ENCODE results near the gene TMA7.
"Not testable (repeated sequence)": the region's sequence is repeated elsewhere in the genome, so short reads cannot be mapped to it uniquely, and the experiment has no call there.

The TMA7 gene

GRCh38 chr3:48439820-48440589, at the start of gene TMA7, which contains the start of gene CCDC51:
Gene TMA7 (plus strand): TSS chr3:48440257. CDS start chr3:48440297, 40 bp downstream.
Gene CCDC51 (minus strand): TSS chr3:48440119. CDS start chr3:48435128, 4,991 bp downstream.
- peak; percentile 97 for DNase-seq (ENCODE audit: low spot score)

DNA sequence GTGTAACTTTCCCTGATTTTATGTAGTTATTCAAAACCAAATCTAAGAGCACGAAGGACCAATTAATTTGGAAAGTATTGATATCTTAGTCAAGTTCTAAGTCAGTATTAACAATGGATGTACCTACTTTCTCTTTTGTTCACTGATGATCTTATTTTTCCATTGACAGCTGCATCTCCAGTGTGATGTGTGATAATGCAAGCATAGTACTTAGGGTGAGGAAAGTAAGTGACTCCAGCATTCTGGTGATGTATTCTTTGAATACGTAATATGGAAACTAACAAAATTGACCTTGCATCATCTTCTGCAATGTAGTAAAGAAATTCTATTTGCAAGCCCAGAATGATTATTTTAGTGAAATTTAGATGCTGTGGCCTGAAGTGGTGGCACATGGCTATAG, 45.7 kb upstream of the TMA7 start:
- DNase-seq (ENCODE audit: low spot score): no peak

DNA sequence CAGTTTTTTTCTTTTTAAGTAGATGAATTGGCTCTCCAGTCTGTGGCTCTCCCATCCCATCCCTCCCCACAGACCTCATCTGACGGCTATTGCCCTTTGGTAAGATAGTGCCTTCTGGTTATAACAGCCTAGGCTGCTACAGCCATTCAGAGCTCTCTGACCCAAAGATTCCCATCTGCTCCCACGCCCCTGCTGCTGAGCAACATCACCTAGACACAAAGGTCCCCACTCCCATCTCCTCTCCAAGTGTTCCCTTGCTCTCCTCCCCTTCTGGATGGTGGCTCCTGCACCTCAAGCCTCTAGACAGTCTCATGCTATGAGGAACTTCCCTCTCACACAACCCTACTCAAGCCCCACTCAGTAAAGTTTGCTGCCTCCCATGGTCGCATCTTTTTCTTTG, 44.3 kb upstream of the TMA7 start:
- DNase-seq (ENCODE audit: low spot score): no peak

DNA sequence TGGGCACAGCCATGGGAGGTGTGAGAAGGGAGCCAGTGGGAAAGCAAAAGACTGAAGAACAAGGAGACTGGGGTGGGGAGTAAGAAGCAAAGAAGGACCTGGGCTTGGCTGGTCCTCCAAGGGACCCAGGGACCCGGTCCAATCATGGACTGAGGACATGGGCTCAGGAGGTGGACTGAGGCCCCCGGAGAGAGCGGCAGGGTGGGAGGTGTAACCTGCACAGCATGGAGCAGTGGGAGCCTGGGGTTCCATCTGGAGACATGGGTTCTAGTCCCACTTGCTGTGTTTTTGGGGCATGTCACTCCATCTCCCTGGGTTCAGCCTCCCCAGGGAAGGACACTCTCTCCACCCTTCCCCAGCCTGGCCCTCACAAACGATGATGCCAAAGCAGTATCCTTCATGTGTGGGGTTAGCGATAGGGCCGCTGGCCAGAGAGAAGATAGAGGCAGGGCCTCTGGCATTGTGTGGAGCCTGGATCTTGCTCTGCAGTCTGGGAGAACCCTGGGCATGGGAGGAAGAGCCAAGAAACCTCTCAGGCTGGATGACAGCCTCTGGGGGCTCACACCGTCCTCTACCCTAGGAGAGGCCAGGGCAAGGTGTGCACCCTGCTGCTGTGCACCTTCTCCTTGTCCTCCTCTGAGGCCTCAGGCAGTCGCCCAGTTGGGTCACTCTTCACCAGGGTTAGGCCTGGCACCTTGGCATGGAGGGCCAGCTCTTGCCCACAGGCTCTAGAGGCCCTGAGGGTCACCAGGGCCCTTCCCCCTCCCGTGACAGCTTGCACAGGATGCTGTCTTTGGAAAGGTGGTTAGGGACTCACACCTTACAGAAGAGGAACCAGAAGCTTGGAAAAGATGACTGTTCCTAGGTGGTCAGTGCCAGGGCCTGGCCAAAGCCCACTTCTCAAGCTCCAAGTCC, 42.0 kb upstream of the TMA7 start:
- DNase-seq (ENCODE audit: low spot score): no peak

- DNase-seq (ENCODE audit: low spot score): no peak
Observed at GRCh38 chr3:48398701-48399386, 41.2 kb upstream of the TMA7 start.

DNA sequence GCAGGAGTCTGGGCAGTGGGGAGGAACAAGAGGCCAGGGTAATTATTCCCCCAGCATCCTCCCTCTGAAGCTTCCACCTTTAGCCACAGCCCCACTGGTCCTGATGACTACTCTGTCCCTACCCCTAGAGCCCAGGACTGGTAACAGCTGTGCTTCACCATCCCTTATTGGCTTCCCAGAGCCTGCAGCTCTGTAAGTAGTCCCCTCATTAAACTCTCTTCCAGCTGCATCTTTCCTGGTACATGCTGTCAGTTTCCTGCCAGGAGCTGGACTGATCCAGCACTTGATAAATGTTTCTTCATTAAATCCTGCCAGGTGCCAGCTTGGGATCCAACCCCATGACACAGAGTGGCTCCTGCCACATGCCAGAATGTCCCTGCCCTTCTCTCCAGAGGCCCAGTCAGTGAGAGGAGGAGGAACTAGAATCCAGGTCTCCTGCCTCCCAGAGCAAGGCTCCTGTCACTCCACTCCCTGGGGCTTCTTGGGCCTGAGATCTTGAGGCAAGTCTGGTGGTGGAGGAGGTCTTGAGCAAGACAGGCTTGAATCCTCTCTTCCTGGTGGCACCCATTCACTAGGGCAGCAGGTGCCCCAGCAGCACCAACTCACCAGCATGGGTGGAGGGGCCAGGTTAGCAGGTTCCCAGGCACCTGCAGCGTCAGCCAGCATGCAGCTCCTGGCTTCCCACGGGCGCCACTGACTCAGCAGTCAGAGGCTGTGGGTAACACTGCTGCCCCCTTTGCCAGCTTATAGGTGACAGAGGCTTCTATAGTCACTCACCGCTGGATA, 40.5 kb upstream of the TMA7 start:
- DNase-seq (ENCODE audit: low spot score): no peak

DNA sequence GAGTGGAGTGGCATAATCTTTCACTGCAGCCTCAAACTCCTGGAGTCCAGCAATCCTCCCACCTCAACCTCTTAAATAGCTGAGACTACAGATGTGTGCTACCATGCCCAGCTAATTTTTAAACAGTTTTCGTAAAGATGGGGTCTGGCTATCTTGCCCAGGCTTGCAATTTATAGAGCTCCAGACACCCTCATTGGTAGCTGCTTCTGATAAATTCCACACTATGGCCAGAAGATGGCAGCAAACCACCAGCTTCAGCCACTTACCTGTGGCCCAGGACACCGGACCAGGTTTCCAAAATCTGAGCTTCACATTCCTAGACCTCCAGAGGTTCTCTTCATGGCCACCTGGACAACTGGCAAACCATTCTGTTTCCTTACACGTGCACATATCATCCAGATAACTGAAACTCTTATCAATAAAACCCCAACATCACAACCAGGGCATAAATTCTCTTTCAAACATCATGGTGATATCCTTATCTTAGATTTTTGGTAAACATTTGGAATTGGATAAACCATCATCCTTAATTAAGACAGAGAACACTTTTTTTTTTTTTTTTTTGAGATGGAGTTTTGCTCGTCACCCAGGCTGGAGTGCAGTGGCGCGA, 39.1 kb upstream of the TMA7 start:
- DNase-seq (ENCODE audit: low spot score): peak; percentile 77

DNA sequence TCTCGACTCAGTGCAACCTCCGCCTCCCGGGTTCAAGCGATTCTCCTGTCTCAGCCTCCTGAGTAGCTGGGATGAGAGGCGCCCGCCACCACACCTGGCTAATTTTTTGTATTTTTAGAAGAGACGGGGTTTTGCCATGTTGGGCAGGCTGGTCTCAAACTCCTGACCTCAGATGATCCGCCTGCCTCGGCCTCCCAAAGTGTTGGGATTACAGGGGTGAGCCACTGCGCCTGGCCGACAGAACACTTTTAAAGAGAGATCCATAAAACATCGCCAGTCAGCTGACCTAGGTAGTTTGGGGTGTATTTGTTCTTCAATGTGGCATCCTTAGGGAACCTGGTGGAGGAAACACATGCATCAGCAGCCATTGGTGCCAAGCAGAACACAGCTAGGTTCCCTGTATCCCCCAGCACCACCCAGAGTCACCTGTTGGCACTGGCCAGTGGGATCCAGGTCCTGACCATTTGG, 38.6 kb upstream of the TMA7 start:
- not testable (repeated sequence) for DNase-seq (ENCODE audit: low spot score)

GRCh38 chr3:48402281-48402732, 37.8 kb upstream of the TMA7 start:
- no peak for DNase-seq (ENCODE audit: low spot score)

DNA sequence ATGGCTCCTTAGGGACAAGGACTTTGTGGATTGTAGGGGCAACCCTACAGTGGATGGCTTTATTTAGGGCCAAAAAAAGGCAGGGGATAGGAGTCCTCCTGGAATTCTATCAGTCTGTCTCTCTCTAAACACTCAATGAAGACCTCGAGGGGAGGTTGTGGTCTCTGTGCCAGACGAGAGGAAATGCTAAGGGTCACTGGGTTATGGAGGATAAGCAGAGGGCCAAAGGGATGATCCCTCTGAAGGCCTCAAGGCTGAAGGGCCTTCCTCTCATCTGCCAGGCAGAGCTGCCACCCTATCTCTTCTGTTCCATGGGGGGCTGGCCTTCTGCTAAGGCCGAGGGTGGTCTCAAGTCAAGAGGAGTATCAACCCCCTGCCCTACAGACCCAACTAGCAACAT, 37.1 kb upstream of the TMA7 start:
- no peak for DNase-seq (ENCODE audit: low spot score)

- no peak for DNase-seq (ENCODE audit: low spot score)
Observed at GRCh38 chr3:48403533-48404439, 36.3 kb upstream of the TMA7 start.

GRCh38 chr3:48404440-48405342, 35.4 kb upstream of the TMA7 start:
- no peak for DNase-seq (ENCODE audit: low spot score)

- DNase-seq (ENCODE audit: low spot score): no peak
Observed at GRCh38 chr3:48405343-48405881, 34.6 kb upstream of the TMA7 start.

DNA sequence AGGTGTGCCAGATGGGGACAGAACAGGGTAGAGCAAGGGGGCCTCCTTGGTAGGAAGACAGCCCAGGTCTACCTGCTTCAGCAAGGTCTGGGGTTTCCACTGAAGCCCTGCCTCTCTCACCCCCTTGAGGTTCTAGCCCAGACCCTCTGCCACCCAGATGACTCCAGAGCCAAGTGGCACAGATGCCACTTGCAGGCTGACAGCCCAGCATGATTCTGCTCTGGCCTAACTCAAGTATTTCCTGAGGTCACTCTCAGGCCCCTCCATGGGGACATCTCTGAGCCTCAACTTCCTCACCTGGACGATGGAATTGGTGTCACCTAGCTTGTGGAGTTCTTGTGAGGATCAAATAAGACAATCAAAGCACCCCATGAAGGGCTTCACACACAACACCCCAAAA, 34.1 kb upstream of the TMA7 start:
- no peak for DNase-seq (ENCODE audit: low spot score)

- DNase-seq (ENCODE audit: low spot score): no peak
Observed at GRCh38 chr3:48406443-48407431, 33.3 kb upstream of the TMA7 start.

GRCh38 chr3:48407542-48408099, 32.4 kb upstream of the TMA7 start:
- no peak for DNase-seq (ENCODE audit: low spot score)

GRCh38 chr3:48408823-48409281, 31.2 kb upstream of the TMA7 start:
- no peak for DNase-seq (ENCODE audit: low spot score)

Measured in hematopoietic multipotent progenitor cell treated with erythropoietin and hydrocortisone succinate and interleukin-3 and kit ligand, for 15 days (in vitro differentiated cells).